ENCODE results near the gene TMEM100.
A peak's percentile ranks its signal among the peaks of the same experiment; 100 is the strongest.

TMEM100 gene, protein sequence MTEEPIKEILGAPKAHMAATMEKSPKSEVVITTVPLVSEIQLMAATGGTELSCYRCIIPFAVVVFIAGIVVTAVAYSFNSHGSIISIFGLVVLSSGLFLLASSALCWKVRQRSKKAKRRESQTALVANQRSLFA

DNA sequence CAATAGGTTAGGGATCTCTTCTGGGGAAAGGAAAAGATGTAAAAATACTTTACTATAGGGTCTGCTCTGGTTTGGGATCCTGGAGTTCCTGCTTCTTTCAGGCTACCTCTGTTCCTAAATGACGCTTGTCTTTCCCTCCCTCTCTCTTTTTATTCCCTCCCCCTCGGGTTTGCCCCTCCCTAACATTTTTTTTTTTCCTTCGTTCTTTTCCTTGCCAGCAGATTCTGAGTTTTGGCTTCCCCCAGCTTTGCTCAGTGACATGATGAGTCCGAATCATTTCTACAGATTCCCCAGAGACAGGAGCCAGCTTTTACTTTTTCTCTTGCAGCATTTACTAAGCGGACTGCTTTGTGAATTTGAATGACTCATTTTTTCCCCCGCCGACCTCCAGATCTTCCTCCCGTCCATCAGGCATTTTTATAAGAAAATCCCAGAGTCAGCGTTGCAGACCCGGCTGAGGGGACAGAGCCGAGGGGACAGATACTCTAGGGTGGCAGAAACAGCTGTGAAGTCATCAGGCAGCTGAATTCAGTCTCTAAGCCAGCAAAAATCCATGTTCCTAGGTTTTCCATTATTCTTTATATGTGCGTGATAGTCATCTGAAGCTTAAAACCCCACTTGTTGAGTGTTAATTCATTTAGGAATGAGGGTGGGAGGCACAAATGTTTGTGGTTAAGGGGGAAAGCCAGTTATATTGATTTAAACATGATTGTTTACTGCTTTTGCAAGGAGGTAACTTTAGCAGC lies at the start of gene TMEM100:
TMEM100 (minus strand) TSS at position 123 of the 746 bp plus-strand sequence. CDS start 1,794 bp downstream, outside the sequence.
- no peak for DNase-seq

DNA sequence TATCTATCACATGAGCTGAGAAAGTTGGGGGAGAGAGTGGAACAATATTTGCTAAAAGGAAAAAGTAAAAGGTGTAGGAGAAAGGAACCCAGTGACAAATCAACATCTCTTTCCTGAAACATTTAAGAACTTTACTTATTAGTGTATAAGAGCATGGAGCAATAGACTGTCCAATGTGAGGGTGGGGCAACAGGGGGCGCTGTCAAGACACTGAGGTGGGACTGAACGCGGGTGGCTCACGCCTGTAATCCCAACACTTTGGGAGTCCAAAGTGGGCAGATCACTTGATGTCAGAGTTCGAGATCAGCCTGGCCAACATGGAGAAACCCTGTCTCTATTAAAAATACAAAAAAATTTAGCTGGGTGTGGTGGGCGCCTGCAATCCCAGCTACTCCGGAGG lies 49.4 kb upstream of the TMEM100 start:
- no peak for DNase-seq

DNA sequence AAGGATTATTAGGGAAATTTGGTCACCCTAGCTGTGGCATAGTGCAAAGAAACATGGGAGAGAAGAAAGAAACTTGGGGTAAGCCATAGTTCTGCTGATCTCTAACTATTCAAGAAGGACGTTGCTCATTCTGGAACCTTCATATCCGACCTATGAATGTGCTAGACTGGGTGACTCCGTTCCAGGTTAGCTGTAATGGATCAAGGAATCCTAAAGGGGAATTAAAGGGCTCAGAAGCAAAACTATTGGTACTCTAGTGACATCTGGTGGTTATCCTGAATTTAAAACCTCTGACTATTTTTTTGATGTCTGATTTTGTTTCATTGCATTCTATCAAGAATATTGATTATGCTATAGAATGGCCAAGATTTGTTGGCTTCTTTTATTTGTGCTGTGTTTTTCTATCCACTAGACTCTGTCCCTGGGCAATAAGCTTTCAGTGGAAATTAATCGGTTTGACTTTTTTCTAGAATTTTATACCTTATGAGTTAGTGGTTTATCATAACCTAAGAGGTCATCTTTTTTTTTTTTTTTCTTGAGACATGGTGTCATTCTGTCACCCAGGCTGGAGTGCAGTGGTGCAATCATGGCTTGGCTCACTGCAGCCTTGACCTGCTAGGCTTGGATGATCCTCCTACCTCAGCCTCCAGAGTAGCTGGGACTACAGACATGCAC lies 47.7 kb upstream of the TMEM100 start:
- DNase-seq = no peak

DNA sequence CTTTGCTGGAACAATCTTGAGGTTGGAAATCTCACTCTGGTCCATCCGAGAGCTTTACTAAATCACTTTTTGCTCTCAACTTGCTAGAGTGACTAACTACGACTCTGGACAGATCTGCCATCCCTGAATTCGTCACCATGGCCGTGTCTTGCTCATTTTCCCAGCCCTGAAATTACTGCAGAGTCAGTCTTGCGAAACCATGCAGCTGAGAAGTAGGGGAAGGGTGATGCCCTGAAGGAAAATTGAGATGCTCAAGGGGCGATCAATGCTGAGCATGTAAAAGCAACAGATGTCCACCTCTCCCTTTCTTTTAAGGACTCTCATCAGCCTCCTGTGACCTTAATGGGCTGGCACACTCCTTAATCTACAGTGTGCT lies 46.9 kb upstream of the TMEM100 start:
- DNase-seq = no peak

DNA sequence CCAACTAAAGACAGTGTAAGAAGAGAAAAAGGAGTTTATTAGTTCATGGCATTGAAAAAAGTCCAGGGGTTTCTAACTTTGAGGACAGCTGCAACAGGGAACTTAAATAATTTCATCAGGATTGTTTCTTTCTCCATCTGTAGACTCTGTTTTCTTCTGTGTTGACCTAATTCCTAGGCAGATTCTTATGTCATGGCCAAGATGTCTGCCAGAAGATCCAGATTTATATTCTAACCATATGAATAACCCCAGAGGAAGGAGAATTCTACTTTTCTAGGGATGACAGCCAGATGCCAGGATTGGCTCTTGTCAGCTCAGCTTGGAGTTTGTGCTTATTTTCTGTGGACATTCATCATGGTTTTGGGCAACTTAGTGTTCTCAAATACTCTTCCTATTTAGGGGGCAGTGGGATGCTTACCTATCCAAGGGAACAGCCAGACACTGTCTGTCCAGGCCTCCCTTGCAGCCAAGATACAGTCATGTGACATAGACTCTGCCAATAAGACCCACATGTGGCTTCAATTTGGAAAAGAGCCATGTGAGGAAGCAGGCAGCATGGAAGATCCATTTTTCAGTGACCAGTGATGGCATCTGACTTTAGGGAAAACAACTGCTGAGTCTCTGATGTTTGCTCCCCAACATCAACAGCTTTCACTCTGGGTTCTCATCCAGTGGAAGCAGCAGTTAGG lies 46.4 kb upstream of the TMEM100 start:
- no peak for DNase-seq

DNA sequence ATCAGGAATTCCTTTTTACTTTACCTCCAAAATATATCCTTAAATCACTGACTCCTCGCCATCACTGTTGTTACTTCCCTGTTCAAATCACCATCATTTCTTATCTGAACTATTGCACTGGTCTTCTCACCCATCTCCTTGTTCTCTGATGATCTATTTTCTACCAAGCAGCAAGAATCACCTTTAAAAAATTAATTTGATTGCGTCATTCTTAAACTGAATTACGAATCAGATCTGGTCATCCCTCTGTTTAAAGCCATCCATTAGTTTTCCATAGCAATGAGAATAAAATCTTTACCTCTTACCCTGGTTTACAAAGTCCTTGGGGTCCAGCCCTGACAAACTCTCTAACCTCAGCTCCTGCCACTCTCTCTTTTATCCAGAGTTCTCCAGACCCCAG lies 42.8 kb upstream of the TMEM100 start:
- DNase-seq = no peak

DNA sequence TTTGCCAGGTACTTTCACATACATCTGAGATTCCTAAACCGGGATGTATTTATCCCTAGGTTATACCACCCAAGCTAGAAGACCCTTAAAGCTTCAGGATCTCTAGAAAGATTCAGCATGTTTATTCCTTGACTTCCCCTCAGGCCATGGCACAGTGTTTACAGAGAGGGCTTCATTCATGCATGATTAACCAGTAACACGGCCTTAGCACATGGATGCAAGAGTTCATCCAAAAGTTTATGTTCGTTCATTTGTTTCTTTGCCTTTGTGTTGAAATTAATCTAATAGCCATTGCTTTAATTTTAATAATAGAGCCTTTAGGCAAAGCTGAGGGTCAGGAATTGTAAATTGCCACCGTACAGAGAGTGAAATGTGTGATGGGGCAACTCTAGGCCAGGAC lies 41.9 kb upstream of the TMEM100 start:
- no peak for DNase-seq

DNA sequence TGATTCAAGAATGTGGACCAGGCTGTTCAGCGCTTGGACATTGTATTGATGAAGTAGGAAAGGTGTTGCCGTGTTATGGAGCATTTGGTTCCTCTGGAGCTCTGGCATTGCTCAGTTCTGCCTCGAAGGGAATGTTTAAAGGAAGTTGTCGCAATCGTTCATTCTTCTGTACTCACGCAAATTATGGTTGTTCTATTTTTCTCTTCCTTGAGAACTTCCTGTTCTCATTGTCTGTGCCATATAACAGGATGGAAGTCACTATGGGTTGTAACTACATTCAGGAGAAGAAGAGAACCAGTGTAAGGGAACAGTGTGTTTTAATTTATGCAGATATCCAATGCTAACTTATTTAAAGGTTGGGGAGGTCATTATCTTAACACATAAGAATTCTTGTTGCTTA lies 41.2 kb upstream of the TMEM100 start:
- DNase-seq = no peak

DNA sequence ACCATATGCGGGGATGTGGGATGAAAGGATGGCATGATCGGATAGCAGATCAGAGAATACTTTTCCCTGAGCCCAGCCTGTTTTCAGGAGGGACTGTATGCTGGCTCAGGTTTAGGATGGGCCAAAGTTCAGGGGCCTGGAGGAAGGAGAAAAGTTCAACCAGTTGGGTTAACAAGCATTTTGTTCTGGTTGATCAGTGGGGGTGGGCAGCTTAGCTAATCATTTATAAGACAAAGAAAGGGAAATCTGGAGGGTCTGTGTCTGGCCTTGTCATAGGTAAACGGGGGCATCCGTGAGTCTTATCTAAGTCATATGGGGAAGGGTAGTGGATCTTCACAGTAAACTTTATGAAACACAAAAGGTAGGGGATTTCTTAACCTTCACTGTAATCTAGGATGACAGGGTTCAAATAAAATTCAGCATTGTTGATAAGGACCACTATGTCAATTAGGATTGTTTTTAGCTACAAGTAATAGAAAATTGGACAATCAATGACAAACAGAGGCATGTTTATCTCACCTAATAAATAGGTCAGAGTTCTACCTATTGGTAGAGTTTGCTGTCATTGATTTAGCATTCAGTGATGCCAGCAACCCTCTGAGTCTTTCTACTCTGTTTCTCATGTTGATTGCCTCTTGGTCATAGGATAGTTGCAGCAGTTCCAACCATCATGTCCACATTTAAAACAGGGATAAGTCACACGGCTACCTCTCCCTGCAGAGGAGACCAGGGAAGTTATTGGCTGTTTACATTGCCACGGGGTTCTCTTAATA lies 39.6 kb upstream of the TMEM100 start:
- DNase-seq = no peak

DNA sequence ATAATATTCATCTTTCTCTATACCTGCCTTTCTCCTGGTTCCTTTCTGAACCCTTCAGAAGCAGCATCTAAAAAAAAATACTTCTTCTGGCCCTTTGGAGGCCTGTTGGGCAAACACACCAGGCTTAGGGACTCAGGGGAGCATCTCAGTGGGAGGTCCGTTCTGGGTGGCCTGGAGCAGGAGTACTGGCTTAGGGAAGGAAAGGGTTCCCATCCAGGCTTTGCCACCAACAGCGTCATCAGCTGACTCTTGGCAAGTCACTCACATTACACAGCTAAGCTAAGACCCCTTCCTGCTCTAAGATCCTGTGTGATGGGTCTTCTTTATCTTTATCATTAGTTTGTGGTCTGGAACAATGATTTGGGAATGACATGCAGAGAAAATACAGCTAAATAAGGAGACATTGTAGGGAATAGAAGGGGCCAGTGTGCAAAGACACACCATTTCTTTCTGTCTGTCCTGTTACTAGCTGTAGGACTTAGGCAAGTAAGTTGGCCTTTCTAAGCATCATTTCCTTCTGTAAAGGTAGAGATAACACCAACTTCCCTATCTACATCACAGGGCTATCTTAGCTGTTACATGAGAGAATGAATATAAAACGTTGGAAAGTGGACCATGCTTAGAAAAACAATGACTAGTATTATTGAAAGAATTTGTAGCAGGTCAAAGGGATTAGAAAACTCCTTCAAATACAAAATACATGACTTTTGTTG lies 38.1 kb upstream of the TMEM100 start:
- no peak for DNase-seq

DNA sequence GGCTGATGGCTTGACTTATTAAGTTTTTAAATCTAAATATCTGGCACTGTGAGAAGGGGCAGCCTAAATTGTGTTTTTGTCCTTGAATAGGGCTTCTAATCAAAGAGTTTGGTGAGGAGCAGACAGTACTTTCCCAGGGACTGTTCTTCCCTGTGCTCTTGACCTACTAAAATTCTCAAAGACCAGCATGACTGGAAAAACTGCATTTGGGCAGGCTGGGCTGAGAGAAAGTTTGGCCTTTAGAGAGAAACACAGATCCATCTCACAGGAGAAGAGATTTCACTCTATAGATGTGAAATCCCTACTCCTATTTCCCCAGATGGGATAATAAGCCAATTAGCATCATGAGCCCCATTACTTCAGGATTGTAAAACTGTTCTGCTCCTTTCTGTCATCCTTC lies 35.5 kb upstream of the TMEM100 start:
- no peak for DNase-seq

DNA sequence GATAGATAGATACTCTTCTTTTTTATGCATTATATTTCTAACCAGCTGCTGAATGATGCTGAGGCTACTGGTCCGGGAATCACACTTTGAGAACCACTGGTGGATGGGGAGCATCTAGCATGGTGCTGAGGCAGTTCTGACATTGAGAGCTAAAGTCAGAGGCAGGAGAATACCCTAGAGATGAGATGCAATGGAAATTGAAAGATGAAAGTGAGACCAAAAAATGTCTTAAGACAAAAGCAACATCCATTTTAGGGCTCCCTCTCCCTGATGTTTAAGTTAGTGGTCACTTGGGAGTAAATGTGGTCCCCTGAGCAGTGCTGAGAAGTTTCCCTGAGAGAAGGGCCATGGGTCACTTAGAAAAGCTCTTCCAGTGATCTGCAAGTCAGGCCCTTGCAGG lies 35.0 kb upstream of the TMEM100 start:
- DNase-seq = no peak

DNA sequence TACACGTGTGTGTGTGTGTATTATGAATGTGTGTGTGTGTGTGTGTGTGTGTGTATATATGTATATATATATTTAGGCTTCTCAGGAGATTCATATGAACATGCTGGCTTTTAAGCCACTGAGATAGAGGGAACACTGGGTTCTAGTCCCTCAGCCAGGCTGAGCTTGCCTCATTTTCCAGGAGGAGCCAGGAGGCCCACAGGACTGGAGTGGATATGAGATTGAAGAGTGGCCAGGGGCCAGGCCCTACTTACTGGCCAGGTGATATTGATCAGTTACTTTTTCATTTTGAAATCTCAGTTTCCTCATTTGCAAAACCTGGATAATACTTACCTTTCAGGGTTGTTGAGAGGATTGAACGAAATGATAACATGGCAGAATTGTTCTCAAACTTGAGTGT lies 34.0 kb upstream of the TMEM100 start:
- DNase-seq = no peak

DNA sequence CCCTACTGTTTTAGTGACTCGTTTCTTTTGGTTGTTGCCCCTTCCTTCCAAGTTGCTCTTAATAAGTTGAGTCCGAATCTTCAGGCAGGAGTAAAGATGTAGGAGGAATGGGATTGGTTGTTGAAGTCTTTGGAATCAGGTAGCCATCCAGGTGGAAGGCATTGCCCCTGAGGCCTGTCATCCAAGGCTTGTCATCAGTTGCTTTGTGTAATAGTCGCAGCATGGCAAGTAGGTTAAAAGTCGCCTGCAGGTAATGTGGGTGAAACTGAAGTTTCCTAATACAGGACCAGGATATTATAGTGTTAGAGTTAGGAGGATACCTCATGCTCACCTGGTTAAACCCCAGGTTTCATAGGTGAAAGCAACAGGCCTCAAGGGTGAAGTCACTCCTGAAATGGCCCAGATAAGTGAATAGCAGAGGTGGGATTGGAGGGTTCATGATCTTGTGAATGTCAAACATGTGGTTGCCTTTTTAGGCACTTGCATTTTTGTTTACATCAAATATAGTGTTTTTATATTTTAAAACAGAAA lies 29.1 kb upstream of the TMEM100 start:
- DNase-seq = no peak

DNA sequence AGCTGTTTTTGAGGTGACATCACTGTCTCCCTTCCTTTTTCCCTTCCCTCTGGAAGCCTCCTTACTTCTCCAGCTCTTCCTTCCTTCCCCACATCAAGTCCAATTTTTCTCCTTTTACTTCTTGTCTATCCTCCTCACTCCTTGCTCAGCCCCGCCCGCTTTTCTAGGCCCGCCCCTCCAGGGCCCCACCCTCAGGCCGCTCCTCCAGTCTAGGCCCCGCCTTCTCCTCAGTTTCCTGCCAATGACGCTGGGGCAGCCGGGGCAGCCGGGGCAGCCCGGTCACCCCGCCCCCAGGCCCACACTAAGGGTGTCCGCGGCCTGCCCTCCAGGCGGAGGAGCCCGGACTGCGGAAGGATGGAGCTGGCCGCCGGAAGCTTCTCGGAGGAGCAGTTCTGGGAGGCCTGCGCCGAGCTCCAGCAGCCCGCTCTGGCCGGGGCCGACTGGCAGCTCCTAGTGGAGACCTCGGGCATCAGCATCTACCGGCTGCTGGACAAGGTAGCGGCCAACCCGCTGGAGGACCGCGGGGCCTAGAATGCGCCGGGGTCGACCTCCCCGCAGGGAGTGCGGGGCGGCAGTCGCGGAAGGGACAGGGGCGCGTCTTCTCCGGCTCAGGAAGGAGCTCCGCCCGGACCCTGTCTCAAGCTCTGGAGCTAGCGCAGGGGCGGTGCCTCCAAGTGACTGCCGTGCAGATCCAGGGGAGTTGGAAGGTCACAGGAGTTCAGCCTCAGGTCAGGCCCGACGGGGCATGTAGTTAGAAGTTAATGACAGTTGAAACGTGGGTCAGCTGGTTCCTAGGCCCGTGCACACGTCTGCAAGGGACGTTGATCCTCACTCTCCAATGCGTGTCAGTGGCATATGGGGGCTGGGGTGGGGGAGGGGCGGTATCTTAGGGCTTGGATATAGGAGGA lies 28.3 kb upstream of the TMEM100 start, which contains the start of gene PCTP:
PCTP (plus strand) TSS at position 302 of the 908 bp plus-strand sequence; CDS start at position 355, 53 bp downstream.
- peak; percentile 79 to 80 for DNase-seq

DNA sequence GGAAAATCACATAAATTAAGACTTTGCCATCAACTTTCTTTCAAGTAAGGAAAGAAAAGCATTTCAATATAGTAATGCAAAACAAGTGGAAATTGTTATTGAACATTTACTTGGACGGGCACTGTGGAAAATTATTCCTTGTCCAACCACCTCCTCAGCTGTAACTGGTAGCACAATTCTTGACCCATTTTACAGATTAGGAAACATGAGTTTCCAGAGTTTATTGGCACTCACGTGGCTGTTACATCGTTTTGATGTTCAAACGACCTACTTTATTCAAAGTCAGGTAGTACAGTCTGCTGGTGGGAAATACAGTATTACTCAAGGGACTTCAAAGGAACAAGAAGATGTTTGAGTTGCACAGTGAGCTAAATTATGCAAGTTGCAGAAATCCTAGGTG lies 27.3 kb upstream of the TMEM100 start:
- DNase-seq = no peak

DNA sequence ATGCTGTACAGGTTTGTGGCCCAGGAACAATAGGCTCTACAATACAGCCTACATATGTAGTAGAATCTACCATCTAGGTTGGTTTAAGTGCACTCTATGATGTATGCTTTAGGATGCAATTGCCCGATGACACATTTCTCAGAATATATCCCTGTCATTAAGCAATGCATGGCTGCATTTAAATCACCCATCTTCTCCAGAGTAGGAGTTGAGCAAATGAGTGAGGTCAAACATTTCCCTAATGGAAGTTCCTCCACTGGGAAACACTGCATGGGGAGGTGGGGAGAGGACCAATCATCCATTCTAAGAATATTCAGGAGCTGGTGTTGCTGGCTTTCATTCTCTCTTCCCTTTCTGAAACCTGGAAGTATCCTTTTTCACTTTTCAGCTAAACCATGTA lies 26.2 kb upstream of the TMEM100 start:
- no peak for DNase-seq

DNA sequence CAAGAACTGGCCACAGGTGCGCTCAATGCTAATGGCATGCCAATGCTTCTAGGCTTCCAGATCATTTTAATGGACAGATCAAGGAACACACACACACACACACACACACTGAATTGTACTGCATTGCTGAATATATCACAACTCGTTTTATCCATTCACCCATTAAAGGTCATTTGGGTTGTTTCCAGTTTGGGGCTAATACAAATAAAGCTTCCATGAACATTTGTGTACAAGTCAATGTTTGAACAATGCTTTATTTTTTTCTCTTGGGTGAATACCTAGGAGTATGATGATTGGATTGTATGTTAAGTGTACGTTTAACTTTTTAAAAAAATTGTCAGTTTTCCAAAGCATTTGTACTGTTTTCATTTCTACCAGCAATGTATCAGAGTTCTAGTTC lies 24.5 kb upstream of the TMEM100 start:
- no peak for DNase-seq

DNA sequence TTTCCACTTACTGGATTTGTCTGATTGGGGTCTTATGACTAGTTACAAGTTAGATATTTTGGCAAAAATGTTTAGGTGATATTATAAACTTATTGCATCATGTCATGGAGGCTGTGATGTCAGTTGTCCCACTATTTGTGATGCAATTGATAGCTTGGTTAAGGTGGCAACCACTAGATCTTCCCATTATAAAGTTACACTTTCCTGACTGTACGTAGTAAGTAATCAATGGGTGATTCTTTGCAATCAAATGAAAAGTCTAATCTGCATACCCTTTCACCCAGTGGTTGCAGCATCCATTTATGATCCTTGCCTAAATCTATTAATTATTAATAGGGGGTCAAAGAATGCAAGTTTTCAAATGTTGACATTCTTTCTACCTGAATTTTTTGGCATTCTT lies 23.8 kb upstream of the TMEM100 start:
- DNase-seq = no peak

DNA sequence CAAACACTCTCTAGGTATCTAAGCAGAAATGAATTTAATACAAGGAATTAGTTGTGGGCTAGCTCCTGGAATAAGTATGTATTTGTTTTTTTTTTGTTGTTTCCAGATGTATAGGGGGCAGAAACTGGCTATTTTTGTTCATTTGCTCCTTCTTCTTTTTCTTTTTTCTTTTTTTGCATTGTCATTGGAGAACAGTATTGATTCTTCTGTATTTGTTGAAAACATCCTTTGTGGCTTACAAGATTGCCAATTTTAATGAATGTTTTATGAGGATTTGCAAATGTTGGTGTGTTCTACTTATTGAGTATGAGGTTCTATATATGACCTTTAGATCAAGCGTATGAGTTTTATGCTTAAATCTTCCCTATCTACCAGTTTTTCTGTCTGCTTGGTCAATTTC lies 22.6 kb upstream of the TMEM100 start:
- no peak for DNase-seq
